ENCODE measurements around the gene SLC25A22. TPM values are rescaled to one million over a fixed set of nuclear protein-coding genes. Genes with fewer than 3 reads are reported as not detected.

Gene SLC25A22
- total and polyA plus RNA-seq, 2 donors (not counting 1 experiment from before 2014, with no cell fraction given), result 25.7 to 45.7 TPM

- Histone ChIP-seq H3K27ac (ENCODE audit: low read length in 2 of 2) (no peak overlapping the region), H3K9me3 (ENCODE audit: control extremely low read depth in 1 of 3, control insufficient read depth in 2 of 3, insufficient read depth in 1 of 3, low read length in 2 of 3) (no peaks in the 10 kb centered on the region), H4K20me1 (ENCODE audit: control insufficient read depth, insufficient read depth, low read length, poor library complexity, severe bottlenecking) (peaks cover 59% of the 10 kb centered on the region), H3K4me1 (ENCODE audit: control insufficient read depth in 2 of 2, insufficient read depth in 2 of 2, low read length in 2 of 2) (peaks cover 23 to 32% of the 10 kb centered on the region in 2 donors), H3K4me3 (ENCODE audit: control extremely low read depth in 1 of 5, extremely low read depth in 1 of 5, insufficient read depth in 1 of 5, low read depth in 2 of 5, low read length in 4 of 5) (no peak overlapping the region), H3K79me2 (ENCODE audit: control insufficient read depth, insufficient read depth, low read length) (peaks cover 24% of the 10 kb centered on the region), H3K27me3 (replicated peaks in 1 of 4; ENCODE audit: control extremely low read depth in 1 of 4, control insufficient read depth in 3 of 4, insufficient read depth in 4 of 4, low read length in 3 of 4) (peaks cover 0 to 2% (median 0%) of the 10 kb centered on the region in 4 experiments), H2AFZ (ENCODE audit: insufficient read depth, low read depth, low read length, poor library complexity, severe bottlenecking) (no peak overlapping the region), H3K36me3 (replicated peaks in 1 of 2; ENCODE audit: control extremely low read depth in 1 of 2, control insufficient read depth in 1 of 2, extremely low read depth in 1 of 2, insufficient read depth in 2 of 2, low read length in 1 of 2) (peaks cover 0 to 30% of the 10 kb centered on the region in 2 experiments), H3K4me2 (replicated peaks; ENCODE audit: low read depth, low read length, poor library complexity, severe bottlenecking) (no peak overlapping the region), H3K9ac (ENCODE audit: low read length) (no peak overlapping the region)
- CTCF ChIA-PET, result no interaction called here
- intact Hi-C loops (cut with micrococcal nuclease), result no loop called here
- H3K4me3 Mint-ChIP-seq, result peak overlapping the region; percentile 32
- 74% methylated on average over 11 of the region's 22 CpGs for WGBS (ENCODE audit: insufficient coverage)
- H3K27me3 Mint-ChIP-seq, result no peaks in the 10 kb centered on the region
- TF ChIP-seq CTCF (IDR thresholded peaks at IDR 0.05), result no peak
- TF ChIP-seq EZH2 (IDR thresholded peaks at IDR 0.05; ENCODE audit: borderline replicate concordance, insufficient read depth, low read depth, low read length, poor library complexity, severe bottlenecking), result no peak
- no peak for DNase-seq
- H3K9me3 Mint-ChIP-seq (ENCODE audit: insufficient read depth), result no peaks in the 10 kb centered on the region
- no peak overlapping the region for H3K27ac Mint-ChIP-seq
- ATAC-seq (ENCODE audit: low read depth), result no peak
- peaks cover 25% of the 10 kb centered on the region for H3K4me1 Mint-ChIP-seq
- POLR2A ChIA-PET, result interaction anchor here (3.7 kb wide), 1 partner anchor 8 kb away, joined by 57 read pairs; the partner anchor contains the start of genes CD151 and CRACR2B
Observed at GRCh38 chr11:821512-822371, 23.7 kb upstream of the SLC25A22 start.
